Activated T-helper 2 cell treated with anti-CD3 and anti-CD28 coated beads, Interferon-gamma antibody, Interleukin-2, Interleukin-4, amounts not matched to agents 10 μg/mL and 5 μg/mL and 100 μg/mL, durations not matched to agents 14 hours and 24 hours and 36 hours (primary cell): ENCODE results near the gene RRAGA. TPM values are rescaled to one million over a fixed set of nuclear protein-coding genes. Genes with fewer than 3 reads are reported as not detected.

ENCODE experiments used
- total RNA-seq: library from RNA; stranded (reverse); gene quantifications from 2 replicates; pipeline ENCODE4 v1.2.3, GENCODE V29; 2022

The RRAGA gene
- total RNA-seq, 1 donor from 2014 or later = 60.8 TPM

Other genes with a start within 250 kb of the RRAGA start
- not detected in 2 replicates for gene SAXO1, start 16.2 kb upstream of the RRAGA start, total RNA-seq
- 28.3 and 31.6 TPM in 2 replicates for gene HAUS6, start 53.5 kb downstream of the RRAGA start, total RNA-seq
- 77.2 and 77.9 TPM in 2 replicates for gene PLIN2, start 78.1 kb downstream of the RRAGA start, total RNA-seq
- gene DENND4C, start 181.3 kb downstream of the RRAGA start, total RNA-seq = 19.0 and 25.0 TPM in 2 replicates